ENCODE data around the gene RGS13. TPM values are rescaled to one million over a fixed set of nuclear protein-coding genes. Genes with fewer than 3 reads are reported as not detected.

RGS13 gene
- total RNA-seq, 1 donor, result not detected

GRCh38 chr1:192595299-192595698 lies 40.6 kb upstream of the RGS13 start:
- no peak for DNase-seq (ENCODE audit: low read depth)
- no peak overlapping the region for H3K4me3 ChIP-seq (ENCODE audit: low read depth, low read length)
- no peak for TF ChIP-seq CTCF (IDR thresholded peaks at IDR 0.05; ENCODE audit: insufficient read depth, low read length)

GRCh38 chr1:192598589-192598988 lies 37.4 kb upstream of the RGS13 start:
- no peak for DNase-seq (ENCODE audit: low read depth)
- H3K4me3 ChIP-seq (ENCODE audit: low read depth, low read length), result no peak overlapping the region
- TF ChIP-seq CTCF (IDR thresholded peaks at IDR 0.05; ENCODE audit: insufficient read depth, low read length), result no peak

- TF ChIP-seq CTCF (IDR thresholded peaks at IDR 0.05; ENCODE audit: insufficient read depth, low read length), result no peak
- H3K4me3 ChIP-seq (ENCODE audit: low read depth, low read length), result no peak overlapping the region
- DNase-seq (ENCODE audit: low read depth), result no peak
These were observed 35.7 kb upstream of the RGS13 start for GRCh38 chr1:192600275-192600674.

GRCh38 chr1:192601143-192601542 lies 34.8 kb upstream of the RGS13 start:
- no peak for TF ChIP-seq CTCF (IDR thresholded peaks at IDR 0.05; ENCODE audit: insufficient read depth, low read length)
- H3K4me3 ChIP-seq (ENCODE audit: low read depth, low read length), result no peak overlapping the region
- DNase-seq (ENCODE audit: low read depth), result no peak

GRCh38 chr1:192601567-192601966 lies 34.4 kb upstream of the RGS13 start:
- no peak for DNase-seq (ENCODE audit: low read depth)
- no peak overlapping the region for H3K4me3 ChIP-seq (ENCODE audit: low read depth, low read length)
- TF ChIP-seq CTCF (IDR thresholded peaks at IDR 0.05; ENCODE audit: insufficient read depth, low read length), result no peak

GRCh38 chr1:192602757-192603156 lies 33.2 kb upstream of the RGS13 start:
- H3K4me3 ChIP-seq (ENCODE audit: low read depth, low read length), result no peak overlapping the region
- TF ChIP-seq CTCF (IDR thresholded peaks at IDR 0.05; ENCODE audit: insufficient read depth, low read length), result no peak
- no peak for DNase-seq (ENCODE audit: low read depth)

GRCh38 chr1:192603218-192603787 lies 32.6 kb upstream of the RGS13 start:
- DNase-seq (ENCODE audit: low read depth), result no peak
- TF ChIP-seq CTCF (IDR thresholded peaks at IDR 0.05; ENCODE audit: insufficient read depth, low read length), result no peak
- no peak overlapping the region for H3K4me3 ChIP-seq (ENCODE audit: low read depth, low read length)

Measured in fibroblast of the aortic adventitia (primary cell).